ENCODE results near the gene BMP10.

Gene BMP10

GRCh38 chr2:68846091-68846490 is 25.1 kb downstream of the BMP10 start:
- Histone ChIP-seq H3K9ac (ENCODE audit: low read depth, low read length) (no peak overlapping the region), H3K4me3 (ENCODE audit: low read depth, low read length) (no peak overlapping the region), H3K36me3 (ENCODE audit: control insufficient read depth, insufficient read depth, low read length) (no peaks in the 10 kb centered on the region), H3K27me3 (ENCODE audit: control insufficient read depth, insufficient read depth, low read length) (no peaks in the 10 kb centered on the region), H3K9me3 (ENCODE audit: control insufficient read depth, insufficient read depth, low read length) (no peaks in the 10 kb centered on the region), H3K4me1 (ENCODE audit: control insufficient read depth, insufficient read depth, low read length) (no peaks in the 10 kb centered on the region)

- H3K27me3 ChIP-seq (ENCODE audit: control insufficient read depth, insufficient read depth, low read length): no peaks in the 10 kb centered on the region
- no peak overlapping the region for H3K4me3 ChIP-seq (ENCODE audit: low read depth, low read length)
- H3K4me1 ChIP-seq (ENCODE audit: control insufficient read depth, insufficient read depth, low read length): no peaks in the 10 kb centered on the region
- H3K9me3 ChIP-seq (ENCODE audit: control insufficient read depth, insufficient read depth, low read length): peaks cover 2% of the 10 kb centered on the region
- H3K36me3 ChIP-seq (ENCODE audit: control insufficient read depth, insufficient read depth, low read length): no peaks in the 10 kb centered on the region
- H3K9ac ChIP-seq (ENCODE audit: low read depth, low read length): no peak overlapping the region
Measured at GRCh38 chr2:68845043-68845442, 26.2 kb downstream of the BMP10 start.

DNA sequence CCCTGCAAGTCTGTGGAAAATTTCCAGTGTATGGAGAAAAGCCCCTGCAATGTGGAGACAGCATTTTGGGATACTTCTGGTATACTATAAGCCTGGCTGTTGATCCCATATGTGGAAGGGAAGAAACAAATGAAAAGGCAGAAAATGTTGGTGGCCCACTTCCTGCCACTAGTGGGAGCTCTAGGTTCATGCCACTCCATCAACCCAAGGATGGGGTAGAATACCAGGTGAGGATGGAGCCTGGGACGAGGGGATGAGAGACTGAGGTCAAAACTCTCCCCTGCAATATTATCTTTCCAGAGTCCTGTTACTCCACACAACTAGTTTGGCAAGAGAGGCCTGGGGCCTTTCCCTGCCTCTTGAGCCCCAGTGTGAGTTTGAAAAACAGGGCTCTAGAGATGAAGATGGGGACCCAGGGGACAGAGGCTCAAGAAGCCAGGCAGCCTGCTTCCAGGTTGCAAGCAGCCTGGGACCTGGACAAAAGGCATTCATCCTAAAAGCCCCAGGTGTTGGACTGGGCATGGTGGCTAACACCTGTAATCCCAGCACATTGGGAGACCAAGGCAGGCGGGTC is 31.9 kb downstream of the BMP10 start:
- Histone ChIP-seq H3K9ac (ENCODE audit: low read depth, low read length) (no peak overlapping the region), H3K9me3 (ENCODE audit: control insufficient read depth, insufficient read depth, low read length) (peaks cover 6% of the 10 kb centered on the region), H3K27me3 (ENCODE audit: control insufficient read depth, insufficient read depth, low read length) (no peaks in the 10 kb centered on the region)

GRCh38 chr2:68838641-68839040 is 32.6 kb downstream of the BMP10 start:
- Histone ChIP-seq H3K4me3 (ENCODE audit: low read depth, low read length) (no peak overlapping the region), H3K9me3 (ENCODE audit: control insufficient read depth, insufficient read depth, low read length) (peaks cover 6% of the 10 kb centered on the region), H3K9ac (ENCODE audit: low read depth, low read length) (no peak overlapping the region), H3K4me1 (ENCODE audit: control insufficient read depth, insufficient read depth, low read length) (no peaks in the 10 kb centered on the region), H3K27me3 (ENCODE audit: control insufficient read depth, insufficient read depth, low read length) (no peaks in the 10 kb centered on the region), H3K36me3 (ENCODE audit: control insufficient read depth, insufficient read depth, low read length) (no peaks in the 10 kb centered on the region)

More for the DNA sequence above, 31.9 kb downstream of the BMP10 start:
- Histone ChIP-seq H3K4me3 (ENCODE audit: low read depth, low read length) (no peak overlapping the region), H3K4me1 (ENCODE audit: control insufficient read depth, insufficient read depth, low read length) (no peaks in the 10 kb centered on the region), H3K36me3 (ENCODE audit: control insufficient read depth, insufficient read depth, low read length) (no peaks in the 10 kb centered on the region)

DNA sequence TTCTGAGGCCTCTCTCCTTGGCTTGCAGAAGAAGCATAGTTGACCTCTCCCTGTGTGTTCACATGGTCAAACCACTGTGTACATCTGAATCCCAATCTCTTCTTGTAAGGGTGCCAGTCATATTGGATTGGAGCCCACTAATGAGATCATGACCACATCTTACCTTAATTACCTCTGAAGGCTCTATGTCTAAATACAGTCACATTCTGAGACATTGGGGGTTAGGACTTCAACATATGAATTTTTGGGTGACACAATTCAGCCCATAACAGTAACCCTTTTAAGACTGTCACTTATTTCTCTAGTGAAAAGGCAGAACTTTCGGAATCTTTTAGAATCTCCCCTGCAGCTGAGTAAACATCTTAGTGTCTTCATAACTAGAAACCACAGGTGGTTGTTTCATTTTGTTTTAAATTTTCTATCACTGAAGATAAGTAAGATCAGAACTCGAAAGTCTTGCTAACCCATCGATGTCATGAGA is 33.3 kb downstream of the BMP10 start:
- Histone ChIP-seq H3K4me3 (ENCODE audit: low read depth, low read length) (no peak overlapping the region), H3K9me3 (ENCODE audit: control insufficient read depth, insufficient read depth, low read length) (peaks cover 6% of the 10 kb centered on the region), H3K36me3 (ENCODE audit: control insufficient read depth, insufficient read depth, low read length) (no peaks in the 10 kb centered on the region), H3K4me1 (ENCODE audit: control insufficient read depth, insufficient read depth, low read length) (no peaks in the 10 kb centered on the region), H3K27me3 (ENCODE audit: control insufficient read depth, insufficient read depth, low read length) (no peaks in the 10 kb centered on the region), H3K9ac (ENCODE audit: low read depth, low read length) (no peak overlapping the region)

DNA sequence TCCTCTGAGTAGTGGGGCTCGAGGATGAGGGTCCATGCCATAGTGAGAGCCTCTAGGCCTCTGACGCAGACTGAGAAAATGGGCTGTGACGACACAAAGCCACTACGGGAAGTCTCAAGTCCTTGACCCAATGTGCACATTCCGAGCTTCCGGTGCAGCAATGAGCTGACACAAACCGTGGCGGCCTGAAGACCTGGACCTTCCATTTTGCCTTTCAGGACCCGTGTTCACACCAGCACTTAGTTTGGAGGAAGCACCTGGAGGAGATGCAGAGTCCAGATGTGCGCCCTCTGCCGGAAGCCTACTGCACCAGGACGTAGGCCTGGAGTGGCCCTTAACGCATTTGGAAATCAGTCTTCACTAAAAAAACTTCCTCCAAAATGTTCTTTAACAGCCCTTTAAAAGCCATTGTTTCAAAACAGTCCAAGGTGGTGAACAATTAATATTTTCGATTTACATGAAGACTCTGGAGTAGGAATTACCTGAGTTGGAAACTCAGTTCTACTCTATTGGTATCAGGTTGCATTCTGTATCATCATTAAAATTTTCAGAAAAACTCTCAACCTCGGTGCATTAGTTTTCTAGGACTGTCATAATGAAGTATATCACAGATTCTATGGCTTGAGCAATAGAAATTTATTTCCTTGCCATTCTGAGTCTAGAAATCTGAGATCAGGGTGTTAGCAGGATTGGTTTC is 33.9 kb downstream of the BMP10 start:
- Histone ChIP-seq H3K27me3 (ENCODE audit: control insufficient read depth, insufficient read depth, low read length) (no peaks in the 10 kb centered on the region), H3K4me1 (ENCODE audit: control insufficient read depth, insufficient read depth, low read length) (no peaks in the 10 kb centered on the region), H3K9me3 (ENCODE audit: control insufficient read depth, insufficient read depth, low read length) (peaks cover 6% of the 10 kb centered on the region), H3K36me3 (ENCODE audit: control insufficient read depth, insufficient read depth, low read length) (no peaks in the 10 kb centered on the region), H3K4me3 (ENCODE audit: low read depth, low read length) (no peak overlapping the region), H3K9ac (ENCODE audit: low read depth, low read length) (no peak overlapping the region)

- no peaks in the 10 kb centered on the region for H3K36me3 ChIP-seq (ENCODE audit: control insufficient read depth, insufficient read depth, low read length)
- H3K9me3 ChIP-seq (ENCODE audit: control insufficient read depth, insufficient read depth, low read length): peaks cover 6% of the 10 kb centered on the region
- H3K4me1 ChIP-seq (ENCODE audit: control insufficient read depth, insufficient read depth, low read length): no peaks in the 10 kb centered on the region
- no peak overlapping the region for H3K9ac ChIP-seq (ENCODE audit: low read depth, low read length)
- no peaks in the 10 kb centered on the region for H3K27me3 ChIP-seq (ENCODE audit: control insufficient read depth, insufficient read depth, low read length)
- H3K4me3 ChIP-seq (ENCODE audit: low read depth, low read length): no peak overlapping the region
Measured at GRCh38 chr2:68835621-68836020, 35.6 kb downstream of the BMP10 start.

GRCh38 chr2:68834737-68835376 is 36.3 kb downstream of the BMP10 start:
- no peaks in the 10 kb centered on the region for H3K4me1 ChIP-seq (ENCODE audit: control insufficient read depth, insufficient read depth, low read length)
- H3K4me3 ChIP-seq (ENCODE audit: low read depth, low read length): no peak overlapping the region
- no peak overlapping the region for H3K9ac ChIP-seq (ENCODE audit: low read depth, low read length)
- H3K9me3 ChIP-seq (ENCODE audit: control insufficient read depth, insufficient read depth, low read length): peaks cover 4% of the 10 kb centered on the region
- H3K27me3 ChIP-seq (ENCODE audit: control insufficient read depth, insufficient read depth, low read length): no peaks in the 10 kb centered on the region
- no peaks in the 10 kb centered on the region for H3K36me3 ChIP-seq (ENCODE audit: control insufficient read depth, insufficient read depth, low read length)

- H3K27me3 ChIP-seq (ENCODE audit: control insufficient read depth, insufficient read depth, low read length): no peaks in the 10 kb centered on the region
- no peaks in the 10 kb centered on the region for H3K36me3 ChIP-seq (ENCODE audit: control insufficient read depth, insufficient read depth, low read length)
- no peaks in the 10 kb centered on the region for H3K9me3 ChIP-seq (ENCODE audit: control insufficient read depth, insufficient read depth, low read length)
- H3K9ac ChIP-seq (ENCODE audit: low read depth, low read length): no peak overlapping the region
- no peaks in the 10 kb centered on the region for H3K4me1 ChIP-seq (ENCODE audit: control insufficient read depth, insufficient read depth, low read length)
- no peak overlapping the region for H3K4me3 ChIP-seq (ENCODE audit: low read depth, low read length)
Measured at GRCh38 chr2:68833162-68833561, 38.0 kb downstream of the BMP10 start.

- no peaks in the 10 kb centered on the region for H3K36me3 ChIP-seq (ENCODE audit: control insufficient read depth, insufficient read depth, low read length)
- no peak overlapping the region for H3K9ac ChIP-seq (ENCODE audit: low read depth, low read length)
- no peak overlapping the region for H3K4me3 ChIP-seq (ENCODE audit: low read depth, low read length)
- H3K9me3 ChIP-seq (ENCODE audit: control insufficient read depth, insufficient read depth, low read length): no peaks in the 10 kb centered on the region
- no peaks in the 10 kb centered on the region for H3K27me3 ChIP-seq (ENCODE audit: control insufficient read depth, insufficient read depth, low read length)
- no peaks in the 10 kb centered on the region for H3K4me1 ChIP-seq (ENCODE audit: control insufficient read depth, insufficient read depth, low read length)
Measured at GRCh38 chr2:68832233-68832869, 38.8 kb downstream of the BMP10 start.

DNA sequence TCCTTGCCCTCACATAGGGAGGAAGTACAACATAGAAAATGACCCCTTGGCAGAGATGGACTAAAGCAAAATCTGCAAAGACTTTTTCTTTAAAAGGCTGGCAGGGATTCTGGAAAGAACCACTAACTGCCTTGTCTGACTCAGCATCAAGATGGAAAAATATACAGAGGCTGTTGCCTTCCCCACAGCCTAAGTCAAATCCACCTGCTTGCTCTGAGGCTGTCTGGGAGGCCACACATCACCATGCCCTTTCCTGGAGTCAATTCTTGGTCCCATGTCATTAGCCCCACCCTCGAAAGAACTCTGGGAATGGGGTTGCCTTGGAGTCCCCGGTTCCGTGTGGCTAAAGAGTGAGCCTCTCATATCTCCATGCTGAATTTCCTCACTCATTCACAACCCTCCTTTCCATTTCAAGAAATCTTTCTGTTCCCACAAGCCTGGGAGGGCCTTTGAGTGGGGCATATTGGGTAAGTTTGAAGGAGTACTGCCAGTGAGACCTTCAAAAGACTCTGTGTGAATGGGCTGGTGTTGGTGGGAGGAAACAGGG is 39.4 kb downstream of the BMP10 start:
- Histone ChIP-seq H3K4me1 (ENCODE audit: control insufficient read depth, insufficient read depth, low read length) (no peaks in the 10 kb centered on the region), H3K9ac (ENCODE audit: low read depth, low read length) (no peak overlapping the region), H3K4me3 (ENCODE audit: low read depth, low read length) (no peak overlapping the region), H3K27me3 (ENCODE audit: control insufficient read depth, insufficient read depth, low read length) (no peaks in the 10 kb centered on the region), H3K9me3 (ENCODE audit: control insufficient read depth, insufficient read depth, low read length) (no peaks in the 10 kb centered on the region), H3K36me3 (ENCODE audit: control insufficient read depth, insufficient read depth, low read length) (no peaks in the 10 kb centered on the region)
